ENCODE results near the gene RPE65.

GRCh38 chr1:68473060-68473459 is 23.3 kb upstream of the RPE65 start:
- no peak for TF ChIP-seq BHLHE40 (IDR thresholded peaks at IDR 0.05; ENCODE audit: low read depth, low read length)
- no peak for TF ChIP-seq CTCF (IDR thresholded peaks at IDR 0.05)
- no peak for TF ChIP-seq CHD4 (IDR thresholded peaks at IDR 0.05; ENCODE audit: borderline replicate concordance)
- no peak for TF ChIP-seq POLR2A (IDR thresholded peaks at IDR 0.05; ENCODE audit: low read length)
- TF ChIP-seq ZC3H11A (IDR thresholded peaks at IDR 0.05): no peak
- TF ChIP-seq EP300 (IDR thresholded peaks at IDR 0.05): no peak
- TF ChIP-seq CHD2 (IDR thresholded peaks at IDR 0.05; ENCODE audit: low read length, partially characterized antibody): no peak
- no peak for TF ChIP-seq RAD21 (conservative IDR thresholded peaks at IDR 0.05 in 1 of 2, IDR thresholded peaks at IDR 0.05 in 1 of 2)
- TF ChIP-seq CBX2 (IDR thresholded peaks at IDR 0.05; ENCODE audit: borderline replicate concordance, low read depth): no peak
- no peak for TF ChIP-seq CEBPB (IDR thresholded peaks at IDR 0.05)
